WTC11 (cell line): ENCODE results near the gene SHTN1. TPM values are rescaled to one million over a fixed set of nuclear protein-coding genes. Genes with fewer than 3 reads are reported as not detected.

Experiments used
- ATAC-seq: fragments of 200-7000 bp; cut with Tn5 transposase; 2 replicates; pipeline ENCODE4 v1.10.0; 2021; ENCODE audit warnings: mild to moderate bottlenecking, moderate library complexity
- CTCF ChIA-PET: fragments of 300-600 bp; sonication (Branson Sonifier 250); formaldehyde crosslinking; loops from one replicate; lab custom pipeline; 2021; ENCODE audit warnings: antibody characterized with exemption; lab: Charles Lee
- POLR2A ChIA-PET: fragments of 350-600 bp; sonication (Branson Sonifier 250); formaldehyde crosslinking; loops from one replicate; lab custom pipeline; 2021; ENCODE audit warnings: antibody characterized with exemption; lab: Charles Lee
- DNase-seq: peaks from one replicate; pipeline ENCODE4 v3.0.0; 2021; ENCODE audit warnings: low spot score
- H3K27ac Mint-ChIP-seq: 2 replicates; pipeline ENCODE4 v1.8.0; 2021; ENCODE audit warnings: mixed read lengths
- H3K27me3 Mint-ChIP-seq: 2 replicates; pipeline ENCODE4 v1.8.0; 2021; ENCODE audit warnings: low read depth, mild to moderate bottlenecking, moderate library complexity, mixed read lengths
- H3K36me3 Mint-ChIP-seq: 2 replicates; pipeline ENCODE4 v1.8.0; 2021; ENCODE audit warnings: mixed read lengths
- H3K4me1 Mint-ChIP-seq: 2 replicates; pipeline ENCODE4 v1.8.0; 2022; ENCODE audit warnings: mixed read lengths
- H3K4me3 Mint-ChIP-seq: 2 replicates; pipeline ENCODE4 v1.8.0; 2021; ENCODE audit warnings: mild to moderate bottlenecking, moderate library complexity, mixed read lengths
- H3K9me3 Mint-ChIP-seq: 2 replicates; pipeline ENCODE4 v1.8.0; 2021; ENCODE audit warnings: mixed read lengths
- CREM ChIP-seq: sonication (generic); formaldehyde crosslinking; IDR thresholded peaks from 2 replicates; pipeline ENCODE4 v1.8.1; 2022; ENCODE audit warnings: mild to moderate bottlenecking, missing genetic modification reagents, moderate library complexity
- ETV6 ChIP-seq: sonication (generic); formaldehyde crosslinking; IDR thresholded peaks from 2 replicates; pipeline ENCODE4 v1.8.1; 2022; ENCODE audit warnings: mild to moderate bottlenecking, missing genetic modification reagents
- HMGA2 ChIP-seq: fragments of 250-450 bp; sonication (Bioruptor Pico); IDR thresholded peaks from 2 replicates; pipeline ENCODE4 v1.4.0; 2021; ENCODE audit warnings: mild to moderate bottlenecking, moderate library complexity
- NFE2L1 ChIP-seq: sonication (generic); formaldehyde crosslinking; IDR thresholded peaks from 2 replicates; pipeline ENCODE4 v1.8.1; 2023; ENCODE audit warnings: missing genetic modification reagents
- OVOL2 ChIP-seq: fragments of 250-450 bp; sonication (Bioruptor Pico); IDR thresholded peaks from 2 replicates; pipeline ENCODE4 v1.9.0; 2021; ENCODE audit warnings: mild to moderate bottlenecking, borderline replicate concordance
- SMAD3 ChIP-seq: sonication (generic); formaldehyde crosslinking; IDR thresholded peaks from 2 replicates; pipeline ENCODE4 v1.8.0; 2022; ENCODE audit warnings: missing genetic modification reagents, mild to moderate bottlenecking, borderline replicate concordance
- SMAD4 ChIP-seq: sonication (generic); formaldehyde crosslinking; IDR thresholded peaks from 2 replicates; pipeline ENCODE4 v1.8.0; 2022; ENCODE audit warnings: mild to moderate bottlenecking, missing genetic modification reagents
- TEAD4 ChIP-seq: sonication (generic); formaldehyde crosslinking; IDR thresholded peaks from 2 replicates; pipeline ENCODE4 v1.8.0; 2022; ENCODE audit warnings: mild to moderate bottlenecking, missing genetic modification reagents
- ZNF416 ChIP-seq: fragments of 250-450 bp; sonication (Bioruptor Pico); IDR thresholded peaks from 2 replicates; pipeline ENCODE4 v1.9.0; 2021; ENCODE audit warnings: mild to moderate bottlenecking, inconsistent platforms
- ZNF423 ChIP-seq: fragments of 250-450 bp; sonication (Bioruptor Pico); IDR thresholded peaks from 2 replicates; pipeline ENCODE4 v2.1.2; 2022; ENCODE audit warnings: mild to moderate bottlenecking, moderate library complexity
- total RNA-seq: library from RNA; stranded (reverse); gene quantifications from 3 replicates; pipeline ENCODE4 v1.2.3, GENCODE V29; 2021
- TF ChIP-seq, protein P1 (sequence below): sonication (generic); formaldehyde crosslinking; IDR thresholded peaks from 2 replicates; pipeline ENCODE4 v1.8.0; 2023; ENCODE audit warnings: mild to moderate bottlenecking, missing genetic modification reagents
- TF ChIP-seq, protein P2 (sequence below): sonication (generic); formaldehyde crosslinking; IDR thresholded peaks from 2 replicates; pipeline ENCODE4 v1.8.0; 2022; ENCODE audit warnings: mild to moderate bottlenecking, missing genetic modification reagents
- TF ChIP-seq, protein P3 (sequence below): sonication (generic); formaldehyde crosslinking; IDR thresholded peaks from 2 replicates; pipeline ENCODE4 v1.8.1; 2023; ENCODE audit warnings: mild to moderate bottlenecking, missing genetic modification reagents, moderate library complexity
- TF ChIP-seq, protein P4 (sequence below): fragments of 250-450 bp; sonication (Bioruptor Pico); IDR thresholded peaks from 2 replicates; pipeline ENCODE4 v1.9.0; 2021; ENCODE audit warnings: mild to moderate bottlenecking
- TF ChIP-seq, protein P5 (sequence below): sonication (generic); formaldehyde crosslinking; IDR thresholded peaks from 2 replicates; pipeline ENCODE4 v1.8.0; 2022; ENCODE audit warnings: missing genetic modification reagents
- TF ChIP-seq, protein P6 (sequence below): sonication (generic); formaldehyde crosslinking; IDR thresholded peaks from 2 replicates; pipeline ENCODE4 v1.8.1; 2022; ENCODE audit warnings: low read depth, missing genetic modification reagents, borderline replicate concordance
- TF ChIP-seq, protein P7 (sequence below): fragments of 250-450 bp; sonication (Bioruptor Pico); IDR thresholded peaks from 2 replicates; pipeline ENCODE4 v2.1.2; 2022; ENCODE audit warnings: mild to moderate bottlenecking, moderate library complexity

Gene SHTN1
- total RNA-seq, 1 experiment from 2014 or later, result 11.0 TPM

DNA sequence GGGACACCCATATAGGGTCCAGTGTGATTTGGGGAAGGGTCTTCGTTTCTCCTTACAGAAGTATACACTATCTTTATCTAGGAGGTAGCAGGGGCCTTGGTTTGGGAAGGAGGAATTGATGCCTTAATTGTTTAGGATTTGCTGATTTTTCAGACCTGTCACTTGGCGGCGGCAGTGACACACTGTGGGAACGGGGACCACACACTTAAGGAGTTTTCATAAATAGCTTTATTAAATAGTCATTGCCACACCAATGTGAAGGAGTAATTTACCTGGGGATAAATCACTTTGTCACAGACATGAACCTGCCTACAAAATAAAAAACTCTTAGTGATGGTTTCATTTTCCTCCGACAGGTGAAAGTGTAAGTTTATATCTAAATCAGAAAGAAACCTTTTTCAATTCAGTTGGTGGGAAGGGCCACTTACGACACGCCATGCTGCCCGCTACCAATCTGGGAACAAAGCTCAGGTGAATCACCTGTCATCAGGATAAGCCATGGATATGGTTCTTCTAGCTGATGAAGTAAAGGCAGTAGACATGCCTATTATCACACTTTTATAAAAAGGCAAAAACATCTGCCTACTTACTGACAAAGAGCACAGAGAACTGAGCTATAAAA is 168.0 kb downstream of the SHTN1 start:
- POLR2A ChIA-PET, result interaction anchor here (3.5 kb wide), 1 partner anchor 12 kb away, joined by 15 read pairs; the partner anchor contains the start of gene ENO4
- DNase-seq, result no peak
- H3K27ac Mint-ChIP-seq, result peak overlapping the region; percentile 52; the same call in 1 of the 2 replicates

DNA sequence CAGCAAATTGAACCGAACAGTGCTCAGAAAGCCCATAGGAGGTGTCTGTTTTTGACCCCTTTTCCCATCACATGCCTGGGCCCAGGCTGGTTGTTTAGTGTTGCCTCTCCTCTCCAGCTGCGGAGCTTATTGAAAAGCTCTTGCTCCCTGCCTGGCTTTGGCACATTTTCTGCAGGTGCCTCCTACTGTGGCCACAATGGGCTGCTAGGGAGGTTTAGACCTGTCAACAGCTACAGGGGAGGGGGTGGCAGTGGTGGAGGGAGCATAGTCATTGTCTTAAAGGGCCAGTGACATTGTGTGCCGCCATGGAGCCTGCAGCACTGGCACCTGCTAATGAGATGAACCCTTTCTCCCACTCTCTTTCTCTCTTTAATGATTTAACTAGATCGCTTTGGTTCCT is 168.9 kb downstream of the SHTN1 start:
- ATAC-seq, result peak; percentile 86
- Mint-ChIP-seq H3K4me1 (peaks cover 75% of the 10 kb centered on the region), H3K27ac (no peak overlapping the region), H3K4me3 (peak overlapping the region; percentile 9), H3K27me3 (peaks cover 4% of the 10 kb centered on the region; the same call in 1 of the 2 replicates), H3K36me3 (no peaks in the 10 kb centered on the region), H3K9me3 (no peaks in the 10 kb centered on the region)
- peak; percentile 73 for DNase-seq
- POLR2A ChIA-PET, result interaction anchor here (3.5 kb wide), 1 partner anchor 13 kb away, joined by 15 read pairs; the partner anchor contains the start of gene ENO4
- CTCF ChIA-PET, result interaction anchor here (1.0 to 3.1 kb wide), 11 partner anchors 9 to 381 kb away, joined by 3 to 16 read pairs (median 6); partner anchors contain the start of gene ENO4
- TF ChIP-seq ETV6, result peak; percentile 73; the same call in 1 of the 2 replicates
- TF ChIP-seq CREM, result 0 out of 2 replicates have a peak, but pooled peaks have one; percentile 25
- TF ChIP-seq NFE2L1, result peak; percentile 87; the same call in 1 of the 2 replicates
- TF ChIP-seq, protein P1, sequence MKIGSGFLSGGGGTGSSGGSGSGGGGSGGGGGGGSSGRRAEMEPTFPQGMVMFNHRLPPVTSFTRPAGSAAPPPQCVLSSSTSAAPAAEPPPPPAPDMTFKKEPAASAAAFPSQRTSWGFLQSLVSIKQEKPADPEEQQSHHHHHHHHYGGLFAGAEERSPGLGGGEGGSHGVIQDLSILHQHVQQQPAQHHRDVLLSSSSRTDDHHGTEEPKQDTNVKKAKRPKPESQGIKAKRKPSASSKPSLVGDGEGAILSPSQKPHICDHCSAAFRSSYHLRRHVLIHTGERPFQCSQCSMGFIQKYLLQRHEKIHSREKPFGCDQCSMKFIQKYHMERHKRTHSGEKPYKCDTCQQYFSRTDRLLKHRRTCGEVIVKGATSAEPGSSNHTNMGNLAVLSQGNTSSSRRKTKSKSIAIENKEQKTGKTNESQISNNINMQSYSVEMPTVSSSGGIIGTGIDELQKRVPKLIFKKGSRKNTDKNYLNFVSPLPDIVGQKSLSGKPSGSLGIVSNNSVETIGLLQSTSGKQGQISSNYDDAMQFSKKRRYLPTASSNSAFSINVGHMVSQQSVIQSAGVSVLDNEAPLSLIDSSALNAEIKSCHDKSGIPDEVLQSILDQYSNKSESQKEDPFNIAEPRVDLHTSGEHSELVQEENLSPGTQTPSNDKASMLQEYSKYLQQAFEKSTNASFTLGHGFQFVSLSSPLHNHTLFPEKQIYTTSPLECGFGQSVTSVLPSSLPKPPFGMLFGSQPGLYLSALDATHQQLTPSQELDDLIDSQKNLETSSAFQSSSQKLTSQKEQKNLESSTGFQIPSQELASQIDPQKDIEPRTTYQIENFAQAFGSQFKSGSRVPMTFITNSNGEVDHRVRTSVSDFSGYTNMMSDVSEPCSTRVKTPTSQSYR, result no peak
- TF ChIP-seq, protein P2, sequence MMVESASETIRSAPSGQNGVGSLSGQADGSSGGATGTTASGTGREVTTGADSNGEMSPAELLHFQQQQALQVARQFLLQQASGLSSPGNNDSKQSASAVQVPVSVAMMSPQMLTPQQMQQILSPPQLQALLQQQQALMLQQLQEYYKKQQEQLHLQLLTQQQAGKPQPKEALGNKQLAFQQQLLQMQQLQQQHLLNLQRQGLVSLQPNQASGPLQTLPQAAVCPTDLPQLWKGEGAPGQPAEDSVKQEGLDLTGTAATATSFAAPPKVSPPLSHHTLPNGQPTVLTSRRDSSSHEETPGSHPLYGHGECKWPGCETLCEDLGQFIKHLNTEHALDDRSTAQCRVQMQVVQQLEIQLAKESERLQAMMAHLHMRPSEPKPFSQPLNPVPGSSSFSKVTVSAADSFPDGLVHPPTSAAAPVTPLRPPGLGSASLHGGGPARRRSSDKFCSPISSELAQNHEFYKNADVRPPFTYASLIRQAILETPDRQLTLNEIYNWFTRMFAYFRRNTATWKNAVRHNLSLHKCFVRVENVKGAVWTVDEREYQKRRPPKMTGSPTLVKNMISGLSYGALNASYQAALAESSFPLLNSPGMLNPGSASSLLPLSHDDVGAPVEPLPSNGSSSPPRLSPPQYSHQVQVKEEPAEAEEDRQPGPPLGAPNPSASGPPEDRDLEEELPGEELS (CRISPR knock-in tag), result peak; percentile 93
- TF ChIP-seq, protein P3, sequence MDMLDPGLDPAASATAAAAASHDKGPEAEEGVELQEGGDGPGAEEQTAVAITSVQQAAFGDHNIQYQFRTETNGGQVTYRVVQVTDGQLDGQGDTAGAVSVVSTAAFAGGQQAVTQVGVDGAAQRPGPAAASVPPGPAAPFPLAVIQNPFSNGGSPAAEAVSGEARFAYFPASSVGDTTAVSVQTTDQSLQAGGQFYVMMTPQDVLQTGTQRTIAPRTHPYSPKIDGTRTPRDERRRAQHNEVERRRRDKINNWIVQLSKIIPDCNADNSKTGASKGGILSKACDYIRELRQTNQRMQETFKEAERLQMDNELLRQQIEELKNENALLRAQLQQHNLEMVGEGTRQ (CRISPR knock-in tag), result peak; percentile 13; the same call in 1 of the 2 replicates

More for the DNA sequence above, 168.0 kb downstream of the SHTN1 start:
- Mint-ChIP-seq H3K9me3 (no peaks in the 10 kb centered on the region), H3K4me1 (peaks cover 76% of the 10 kb centered on the region), H3K4me3 (no peak overlapping the region), H3K36me3 (no peaks in the 10 kb centered on the region)
- no peak for ATAC-seq
- CTCF ChIA-PET, result interaction anchor here (0.7 to 3.1 kb wide), 12 partner anchors 8 to 338 kb away, joined by 3 to 16 read pairs (median 6); partner anchors contain the start of gene ENO4
- no peak for TF ChIP-seq SMAD4 (CRISPR knock-in tag)
- no peak for TF ChIP-seq CREM
- TF ChIP-seq ZNF423 (CRISPR knock-in tag), result no peak
- TF ChIP-seq, protein P4, sequence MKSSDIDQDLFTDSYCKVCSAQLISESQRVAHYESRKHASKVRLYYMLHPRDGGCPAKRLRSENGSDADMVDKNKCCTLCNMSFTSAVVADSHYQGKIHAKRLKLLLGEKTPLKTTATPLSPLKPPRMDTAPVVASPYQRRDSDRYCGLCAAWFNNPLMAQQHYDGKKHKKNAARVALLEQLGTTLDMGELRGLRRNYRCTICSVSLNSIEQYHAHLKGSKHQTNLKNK (CRISPR knock-in tag), result no peak
- TF ChIP-seq, protein P5, sequence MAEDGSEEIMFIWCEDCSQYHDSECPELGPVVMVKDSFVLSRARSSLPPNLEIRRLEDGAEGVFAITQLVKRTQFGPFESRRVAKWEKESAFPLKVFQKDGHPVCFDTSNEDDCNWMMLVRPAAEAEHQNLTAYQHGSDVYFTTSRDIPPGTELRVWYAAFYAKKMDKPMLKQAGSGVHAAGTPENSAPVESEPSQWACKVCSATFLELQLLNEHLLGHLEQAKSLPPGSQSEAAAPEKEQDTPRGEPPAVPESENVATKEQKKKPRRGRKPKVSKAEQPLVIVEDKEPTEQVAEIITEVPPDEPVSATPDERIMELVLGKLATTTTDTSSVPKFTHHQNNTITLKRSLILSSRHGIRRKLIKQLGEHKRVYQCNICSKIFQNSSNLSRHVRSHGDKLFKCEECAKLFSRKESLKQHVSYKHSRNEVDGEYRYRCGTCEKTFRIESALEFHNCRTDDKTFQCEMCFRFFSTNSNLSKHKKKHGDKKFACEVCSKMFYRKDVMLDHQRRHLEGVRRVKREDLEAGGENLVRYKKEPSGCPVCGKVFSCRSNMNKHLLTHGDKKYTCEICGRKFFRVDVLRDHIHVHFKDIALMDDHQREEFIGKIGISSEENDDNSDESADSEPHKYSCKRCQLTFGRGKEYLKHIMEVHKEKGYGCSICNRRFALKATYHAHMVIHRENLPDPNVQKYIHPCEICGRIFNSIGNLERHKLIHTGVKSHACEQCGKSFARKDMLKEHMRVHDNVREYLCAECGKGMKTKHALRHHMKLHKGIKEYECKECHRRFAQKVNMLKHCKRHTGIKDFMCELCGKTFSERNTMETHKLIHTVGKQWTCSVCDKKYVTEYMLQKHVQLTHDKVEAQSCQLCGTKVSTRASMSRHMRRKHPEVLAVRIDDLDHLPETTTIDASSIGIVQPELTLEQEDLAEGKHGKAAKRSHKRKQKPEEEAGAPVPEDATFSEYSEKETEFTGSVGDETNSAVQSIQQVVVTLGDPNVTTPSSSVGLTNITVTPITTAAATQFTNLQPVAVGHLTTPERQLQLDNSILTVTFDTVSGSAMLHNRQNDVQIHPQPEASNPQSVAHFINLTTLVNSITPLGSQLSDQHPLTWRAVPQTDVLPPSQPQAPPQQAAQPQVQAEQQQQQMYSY (CRISPR knock-in tag), result no peak
- TF ChIP-seq ZNF416 (CRISPR knock-in tag), result no peak
- TF ChIP-seq, protein P6, sequence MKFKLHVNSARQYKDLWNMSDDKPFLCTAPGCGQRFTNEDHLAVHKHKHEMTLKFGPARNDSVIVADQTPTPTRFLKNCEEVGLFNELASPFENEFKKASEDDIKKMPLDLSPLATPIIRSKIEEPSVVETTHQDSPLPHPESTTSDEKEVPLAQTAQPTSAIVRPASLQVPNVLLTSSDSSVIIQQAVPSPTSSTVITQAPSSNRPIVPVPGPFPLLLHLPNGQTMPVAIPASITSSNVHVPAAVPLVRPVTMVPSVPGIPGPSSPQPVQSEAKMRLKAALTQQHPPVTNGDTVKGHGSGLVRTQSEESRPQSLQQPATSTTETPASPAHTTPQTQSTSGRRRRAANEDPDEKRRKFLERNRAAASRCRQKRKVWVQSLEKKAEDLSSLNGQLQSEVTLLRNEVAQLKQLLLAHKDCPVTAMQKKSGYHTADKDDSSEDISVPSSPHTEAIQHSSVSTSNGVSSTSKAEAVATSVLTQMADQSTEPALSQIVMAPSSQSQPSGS (CRISPR knock-in tag), result no peak
- TF ChIP-seq OVOL2 (CRISPR knock-in tag), result no peak
- TF ChIP-seq, protein P7, sequence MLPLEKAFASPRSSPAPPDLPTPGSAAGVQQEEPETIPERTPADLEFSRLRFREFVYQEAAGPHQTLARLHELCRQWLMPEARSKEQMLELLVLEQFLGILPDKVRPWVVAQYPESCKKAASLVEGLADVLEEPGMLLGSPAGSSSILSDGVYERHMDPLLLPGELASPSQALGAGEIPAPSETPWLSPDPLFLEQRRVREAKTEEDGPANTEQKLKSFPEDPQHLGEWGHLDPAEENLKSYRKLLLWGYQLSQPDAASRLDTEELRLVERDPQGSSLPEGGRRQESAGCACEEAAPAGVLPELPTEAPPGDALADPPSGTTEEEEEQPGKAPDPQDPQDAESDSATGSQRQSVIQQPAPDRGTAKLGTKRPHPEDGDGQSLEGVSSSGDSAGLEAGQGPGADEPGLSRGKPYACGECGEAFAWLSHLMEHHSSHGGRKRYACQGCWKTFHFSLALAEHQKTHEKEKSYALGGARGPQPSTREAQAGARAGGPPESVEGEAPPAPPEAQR (CRISPR knock-in tag), result no peak
- no peak for TF ChIP-seq ETV6
- TF ChIP-seq HMGA2 (CRISPR knock-in tag), result no peak
- TF ChIP-seq SMAD3 (CRISPR knock-in tag), result no peak
- TF ChIP-seq TEAD4, result no peak
- TF ChIP-seq, all 79 proteins: peak for 0
- peaks cover 4% of the 10 kb centered on the region; the same call in 1 of the 2 replicates for H3K27me3 Mint-ChIP-seq
